Astrocyte (in vitro differentiated cells and primary cell): ENCODE results near the gene CPA4.

Experiments
- EZH2 ChIP-seq: IDR thresholded peaks from 2 replicates; pipeline ENCODE4 v1.6.1; 2012; ENCODE audit warnings: mild to moderate bottlenecking, low read length, inconsistent platforms; ENCODE audit not compliant: insufficient read depth
- TF ChIP-seq, protein P1 (sequence below): IDR thresholded peaks from 2 replicates; pipeline ENCODE4 v1.5.1; 2011; ENCODE audit warnings: low read depth, mild to moderate bottlenecking, inconsistent platforms, low read length, moderate library complexity; ENCODE audit not compliant: insufficient read depth

DNA sequence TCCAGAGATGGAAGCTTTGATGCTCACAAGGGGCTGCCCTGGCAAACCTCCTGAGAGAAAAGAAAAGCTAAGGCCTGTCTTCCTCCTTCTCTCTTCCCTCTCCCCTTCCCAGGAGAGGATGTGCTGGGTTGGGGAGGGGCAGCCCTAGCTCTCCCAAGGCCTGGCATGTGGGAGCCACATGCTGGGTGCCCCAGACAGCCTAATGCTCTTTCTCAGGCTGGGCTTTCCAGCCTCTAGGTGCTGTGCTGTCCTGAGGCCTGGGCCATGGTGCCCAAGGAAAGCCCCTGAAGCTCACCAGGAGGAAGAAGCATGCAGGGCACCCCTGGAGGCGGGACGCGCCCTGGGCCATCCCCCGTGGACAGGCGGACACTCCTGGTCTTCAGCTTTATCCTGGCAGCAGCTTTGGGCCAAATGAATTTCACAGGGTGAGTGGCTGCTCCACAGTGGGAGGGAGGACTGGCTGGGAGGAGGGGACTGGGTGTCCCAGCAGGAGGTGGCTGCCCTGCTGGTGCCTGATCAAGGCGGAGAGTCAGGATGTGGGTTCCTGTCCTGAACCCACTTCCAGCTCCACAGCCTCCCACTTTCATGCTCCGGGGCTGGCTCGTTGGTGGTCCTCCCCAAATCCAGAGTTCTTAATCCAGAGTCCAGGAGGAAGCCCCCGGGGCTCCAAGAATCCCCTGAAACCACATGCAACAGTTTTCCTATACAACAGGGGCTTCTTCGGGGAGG, 53.4 kb downstream of the CPA4 start:
- TF ChIP-seq EZH2 = no peak
- TF ChIP-seq, protein P1, sequence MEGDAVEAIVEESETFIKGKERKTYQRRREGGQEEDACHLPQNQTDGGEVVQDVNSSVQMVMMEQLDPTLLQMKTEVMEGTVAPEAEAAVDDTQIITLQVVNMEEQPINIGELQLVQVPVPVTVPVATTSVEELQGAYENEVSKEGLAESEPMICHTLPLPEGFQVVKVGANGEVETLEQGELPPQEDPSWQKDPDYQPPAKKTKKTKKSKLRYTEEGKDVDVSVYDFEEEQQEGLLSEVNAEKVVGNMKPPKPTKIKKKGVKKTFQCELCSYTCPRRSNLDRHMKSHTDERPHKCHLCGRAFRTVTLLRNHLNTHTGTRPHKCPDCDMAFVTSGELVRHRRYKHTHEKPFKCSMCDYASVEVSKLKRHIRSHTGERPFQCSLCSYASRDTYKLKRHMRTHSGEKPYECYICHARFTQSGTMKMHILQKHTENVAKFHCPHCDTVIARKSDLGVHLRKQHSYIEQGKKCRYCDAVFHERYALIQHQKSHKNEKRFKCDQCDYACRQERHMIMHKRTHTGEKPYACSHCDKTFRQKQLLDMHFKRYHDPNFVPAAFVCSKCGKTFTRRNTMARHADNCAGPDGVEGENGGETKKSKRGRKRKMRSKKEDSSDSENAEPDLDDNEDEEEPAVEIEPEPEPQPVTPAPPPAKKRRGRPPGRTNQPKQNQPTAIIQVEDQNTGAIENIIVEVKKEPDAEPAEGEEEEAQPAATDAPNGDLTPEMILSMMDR = no peak
